ENCODE data around the gene HOXA3. TPM values are rescaled to one million over a fixed set of nuclear protein-coding genes. Genes with fewer than 3 reads are reported as not detected.

The HOXA3 gene
- total and polyA plus RNA-seq, 2 of the 13 experiments (the other 11 are each of a cell fraction or from before 2014, with no cell fraction given): 2.9 to 4.6 TPM

- TF ChIP-seq, protein P1, sequence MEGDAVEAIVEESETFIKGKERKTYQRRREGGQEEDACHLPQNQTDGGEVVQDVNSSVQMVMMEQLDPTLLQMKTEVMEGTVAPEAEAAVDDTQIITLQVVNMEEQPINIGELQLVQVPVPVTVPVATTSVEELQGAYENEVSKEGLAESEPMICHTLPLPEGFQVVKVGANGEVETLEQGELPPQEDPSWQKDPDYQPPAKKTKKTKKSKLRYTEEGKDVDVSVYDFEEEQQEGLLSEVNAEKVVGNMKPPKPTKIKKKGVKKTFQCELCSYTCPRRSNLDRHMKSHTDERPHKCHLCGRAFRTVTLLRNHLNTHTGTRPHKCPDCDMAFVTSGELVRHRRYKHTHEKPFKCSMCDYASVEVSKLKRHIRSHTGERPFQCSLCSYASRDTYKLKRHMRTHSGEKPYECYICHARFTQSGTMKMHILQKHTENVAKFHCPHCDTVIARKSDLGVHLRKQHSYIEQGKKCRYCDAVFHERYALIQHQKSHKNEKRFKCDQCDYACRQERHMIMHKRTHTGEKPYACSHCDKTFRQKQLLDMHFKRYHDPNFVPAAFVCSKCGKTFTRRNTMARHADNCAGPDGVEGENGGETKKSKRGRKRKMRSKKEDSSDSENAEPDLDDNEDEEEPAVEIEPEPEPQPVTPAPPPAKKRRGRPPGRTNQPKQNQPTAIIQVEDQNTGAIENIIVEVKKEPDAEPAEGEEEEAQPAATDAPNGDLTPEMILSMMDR (CRISPR knock-in tag; IDR thresholded peaks at IDR 0.05): no peak
- TF ChIP-seq ZNF263 (CRISPR knock-in tag; IDR thresholded peaks at IDR 0.05) (no peak), POGZ (CRISPR knock-in tag; IDR thresholded peaks at IDR 0.05) (no peak), MTA1 (CRISPR knock-in tag; IDR thresholded peaks at IDR 0.05; ENCODE audit: borderline replicate concordance) (no peak), GATAD1 (CRISPR knock-in tag; IDR thresholded peaks at IDR 0.05) (no peak), ARID4A (CRISPR knock-in tag; IDR thresholded peaks at IDR 0.05; ENCODE audit: borderline replicate concordance) (no peak), NR2F6 (IDR thresholded peaks at IDR 0.05) (no peak), NR2F6 (CRISPR knock-in tag; IDR thresholded peaks at IDR 0.05) (no peak), GPN1 (CRISPR knock-in tag; IDR thresholded peaks at IDR 0.05; ENCODE audit: borderline replicate concordance) (no peak), ZNF282 (IDR thresholded peaks at IDR 0.05; ENCODE audit: partially characterized antibody) (no peak), YEATS4 (CRISPR knock-in tag; IDR thresholded peaks at IDR 0.05; ENCODE audit: borderline replicate concordance) (no peak)
- TF ChIP-seq, protein P2, sequence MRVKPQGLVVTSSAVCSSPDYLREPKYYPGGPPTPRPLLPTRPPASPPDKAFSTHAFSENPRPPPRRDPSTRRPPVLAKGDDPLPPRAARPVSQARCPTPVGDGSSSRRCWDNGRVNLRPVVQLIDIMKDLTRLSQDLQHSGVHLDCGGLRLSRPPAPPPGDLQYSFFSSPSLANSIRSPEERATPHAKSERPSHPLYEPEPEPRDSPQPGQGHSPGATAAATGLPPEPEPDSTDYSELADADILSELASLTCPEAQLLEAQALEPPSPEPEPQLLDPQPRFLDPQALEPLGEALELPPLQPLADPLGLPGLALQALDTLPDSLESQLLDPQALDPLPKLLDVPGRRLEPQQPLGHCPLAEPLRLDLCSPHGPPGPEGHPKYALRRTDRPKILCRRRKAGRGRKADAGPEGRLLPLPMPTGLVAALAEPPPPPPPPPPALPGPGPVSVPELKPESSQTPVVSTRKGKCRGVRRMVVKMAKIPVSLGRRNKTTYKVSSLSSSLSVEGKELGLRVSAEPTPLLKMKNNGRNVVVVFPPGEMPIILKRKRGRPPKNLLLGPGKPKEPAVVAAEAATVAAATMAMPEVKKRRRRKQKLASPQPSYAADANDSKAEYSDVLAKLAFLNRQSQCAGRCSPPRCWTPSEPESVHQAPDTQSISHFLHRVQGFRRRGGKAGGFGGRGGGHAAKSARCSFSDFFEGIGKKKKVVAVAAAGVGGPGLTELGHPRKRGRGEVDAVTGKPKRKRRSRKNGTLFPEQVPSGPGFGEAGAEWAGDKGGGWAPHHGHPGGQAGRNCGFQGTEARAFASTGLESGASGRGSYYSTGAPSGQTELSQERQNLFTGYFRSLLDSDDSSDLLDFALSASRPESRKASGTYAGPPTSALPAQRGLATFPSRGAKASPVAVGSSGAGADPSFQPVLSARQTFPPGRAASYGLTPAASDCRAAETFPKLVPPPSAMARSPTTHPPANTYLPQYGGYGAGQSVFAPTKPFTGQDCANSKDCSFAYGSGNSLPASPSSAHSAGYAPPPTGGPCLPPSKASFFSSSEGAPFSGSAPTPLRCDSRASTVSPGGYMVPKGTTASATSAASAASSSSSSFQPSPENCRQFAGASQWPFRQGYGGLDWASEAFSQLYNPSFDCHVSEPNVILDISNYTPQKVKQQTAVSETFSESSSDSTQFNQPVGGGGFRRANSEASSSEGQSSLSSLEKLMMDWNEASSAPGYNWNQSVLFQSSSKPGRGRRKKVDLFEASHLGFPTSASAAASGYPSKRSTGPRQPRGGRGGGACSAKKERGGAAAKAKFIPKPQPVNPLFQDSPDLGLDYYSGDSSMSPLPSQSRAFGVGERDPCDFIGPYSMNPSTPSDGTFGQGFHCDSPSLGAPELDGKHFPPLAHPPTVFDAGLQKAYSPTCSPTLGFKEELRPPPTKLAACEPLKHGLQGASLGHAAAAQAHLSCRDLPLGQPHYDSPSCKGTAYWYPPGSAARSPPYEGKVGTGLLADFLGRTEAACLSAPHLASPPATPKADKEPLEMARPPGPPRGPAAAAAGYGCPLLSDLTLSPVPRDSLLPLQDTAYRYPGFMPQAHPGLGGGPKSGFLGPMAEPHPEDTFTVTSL (CRISPR knock-in tag; IDR thresholded peaks at IDR 0.05; ENCODE audit: borderline replicate concordance): no peak
- TF ChIP-seq, protein P3, sequence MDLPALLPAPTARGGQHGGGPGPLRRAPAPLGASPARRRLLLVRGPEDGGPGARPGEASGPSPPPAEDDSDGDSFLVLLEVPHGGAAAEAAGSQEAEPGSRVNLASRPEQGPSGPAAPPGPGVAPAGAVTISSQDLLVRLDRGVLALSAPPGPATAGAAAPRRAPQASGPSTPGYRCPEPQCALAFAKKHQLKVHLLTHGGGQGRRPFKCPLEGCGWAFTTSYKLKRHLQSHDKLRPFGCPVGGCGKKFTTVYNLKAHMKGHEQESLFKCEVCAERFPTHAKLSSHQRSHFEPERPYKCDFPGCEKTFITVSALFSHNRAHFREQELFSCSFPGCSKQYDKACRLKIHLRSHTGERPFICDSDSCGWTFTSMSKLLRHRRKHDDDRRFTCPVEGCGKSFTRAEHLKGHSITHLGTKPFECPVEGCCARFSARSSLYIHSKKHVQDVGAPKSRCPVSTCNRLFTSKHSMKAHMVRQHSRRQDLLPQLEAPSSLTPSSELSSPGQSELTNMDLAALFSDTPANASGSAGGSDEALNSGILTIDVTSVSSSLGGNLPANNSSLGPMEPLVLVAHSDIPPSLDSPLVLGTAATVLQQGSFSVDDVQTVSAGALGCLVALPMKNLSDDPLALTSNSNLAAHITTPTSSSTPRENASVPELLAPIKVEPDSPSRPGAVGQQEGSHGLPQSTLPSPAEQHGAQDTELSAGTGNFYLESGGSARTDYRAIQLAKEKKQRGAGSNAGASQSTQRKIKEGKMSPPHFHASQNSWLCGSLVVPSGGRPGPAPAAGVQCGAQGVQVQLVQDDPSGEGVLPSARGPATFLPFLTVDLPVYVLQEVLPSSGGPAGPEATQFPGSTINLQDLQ (CRISPR knock-in tag; IDR thresholded peaks at IDR 0.05): no peak
These were observed 6.3 kb upstream of the HOXA3 start (continued) for GRCh38 chr7:27158436-27159265.

Measured in HepG2 (cell line).